Endothelial cell (in vitro differentiated cells): Measurements from ENCODE around the gene DERA. TPM values are rescaled to one million over a fixed set of nuclear protein-coding genes. Genes with fewer than 3 reads are reported as not detected.

Experiments used
- DNase-seq: peaks from one replicate; pipeline ENCODE4 v3.0.0; 2021; ENCODE audit warnings: low spot score
- H3K27ac Mint-ChIP-seq: one replicate; pipeline ENCODE4 v1.8.0; 2021; ENCODE audit warnings: mixed read lengths, inconsistent platforms; ENCODE audit not compliant: unreplicated experiment
- H3K27me3 Mint-ChIP-seq: one replicate; pipeline ENCODE4 v1.8.0; 2021; ENCODE audit warnings: mild to moderate bottlenecking, moderate library complexity, mixed read lengths, inconsistent platforms; ENCODE audit not compliant: unreplicated experiment
- H3K36me3 Mint-ChIP-seq: one replicate; pipeline ENCODE4 v1.8.0; 2021; ENCODE audit warnings: mild to moderate bottlenecking, low read depth, mixed read lengths, inconsistent platforms; ENCODE audit not compliant: unreplicated experiment
- H3K4me1 Mint-ChIP-seq: one replicate; pipeline ENCODE4 v1.8.0; 2021; ENCODE audit warnings: mild to moderate bottlenecking, mixed read lengths, inconsistent platforms; ENCODE audit not compliant: unreplicated experiment
- H3K4me3 Mint-ChIP-seq: one replicate; pipeline ENCODE4 v1.8.0; 2021; ENCODE audit warnings: mild to moderate bottlenecking, mixed read lengths, inconsistent platforms; ENCODE audit not compliant: unreplicated experiment
- H3K9me3 Mint-ChIP-seq: one replicate; pipeline ENCODE4 v1.8.0; 2021; ENCODE audit warnings: mixed read lengths, inconsistent platforms; ENCODE audit not compliant: unreplicated experiment
- total RNA-seq: library from RNA; stranded (reverse); fragmentation: NEBNext Ultra II Directional; extraction: Animal tissue kit (Norgen Biotek cat#: 25700); gene quantifications from one replicate; pipeline ENCODE4 v1.2.1, GENCODE V29; 2021; ENCODE audit not compliant: unreplicated experiment
- TF ChIP-seq, protein P1 (sequence below): fragments of 200-600 bp; sonication (generic); IDR thresholded peaks from one replicate; pipeline ENCODE4 v1.5.0; 2021; ENCODE audit warnings: antibody characterized with exemption; ENCODE audit not compliant: unreplicated experiment

Gene DERA
- total RNA-seq, 1 donor from 2014 or later, result 50.3 TPM

DNA sequence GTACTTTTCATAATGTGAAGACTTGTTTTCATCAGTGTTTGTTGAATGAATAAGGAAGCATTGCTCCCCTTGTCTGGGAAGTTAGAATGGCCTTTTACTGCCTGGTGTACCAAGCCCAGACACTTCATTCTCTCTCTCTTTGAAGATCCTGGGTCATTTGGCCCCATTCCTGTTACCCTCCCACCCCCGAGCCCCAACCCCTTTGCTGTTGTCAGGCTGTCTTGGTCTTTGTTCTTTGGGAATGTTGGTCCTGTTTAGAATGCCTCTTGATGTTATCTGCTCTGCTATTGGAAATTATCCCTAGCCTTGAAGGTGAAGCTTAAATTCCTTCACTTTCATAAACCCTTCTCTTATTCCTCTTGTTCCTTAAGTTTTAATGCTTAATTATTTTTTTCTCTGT, 13.8 kb downstream of the DERA start:
- no peak for DNase-seq
- H3K27me3 Mint-ChIP-seq, result no peaks in the 10 kb centered on the region
- no peaks in the 10 kb centered on the region for H3K9me3 Mint-ChIP-seq
- H3K27ac Mint-ChIP-seq, result no peak overlapping the region
- H3K4me1 Mint-ChIP-seq, result peaks cover 10% of the 10 kb centered on the region
- no peaks in the 10 kb centered on the region for H3K36me3 Mint-ChIP-seq
- TF ChIP-seq, protein P1, sequence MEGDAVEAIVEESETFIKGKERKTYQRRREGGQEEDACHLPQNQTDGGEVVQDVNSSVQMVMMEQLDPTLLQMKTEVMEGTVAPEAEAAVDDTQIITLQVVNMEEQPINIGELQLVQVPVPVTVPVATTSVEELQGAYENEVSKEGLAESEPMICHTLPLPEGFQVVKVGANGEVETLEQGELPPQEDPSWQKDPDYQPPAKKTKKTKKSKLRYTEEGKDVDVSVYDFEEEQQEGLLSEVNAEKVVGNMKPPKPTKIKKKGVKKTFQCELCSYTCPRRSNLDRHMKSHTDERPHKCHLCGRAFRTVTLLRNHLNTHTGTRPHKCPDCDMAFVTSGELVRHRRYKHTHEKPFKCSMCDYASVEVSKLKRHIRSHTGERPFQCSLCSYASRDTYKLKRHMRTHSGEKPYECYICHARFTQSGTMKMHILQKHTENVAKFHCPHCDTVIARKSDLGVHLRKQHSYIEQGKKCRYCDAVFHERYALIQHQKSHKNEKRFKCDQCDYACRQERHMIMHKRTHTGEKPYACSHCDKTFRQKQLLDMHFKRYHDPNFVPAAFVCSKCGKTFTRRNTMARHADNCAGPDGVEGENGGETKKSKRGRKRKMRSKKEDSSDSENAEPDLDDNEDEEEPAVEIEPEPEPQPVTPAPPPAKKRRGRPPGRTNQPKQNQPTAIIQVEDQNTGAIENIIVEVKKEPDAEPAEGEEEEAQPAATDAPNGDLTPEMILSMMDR, result no peak
- H3K4me3 Mint-ChIP-seq, result no peak overlapping the region

DNA sequence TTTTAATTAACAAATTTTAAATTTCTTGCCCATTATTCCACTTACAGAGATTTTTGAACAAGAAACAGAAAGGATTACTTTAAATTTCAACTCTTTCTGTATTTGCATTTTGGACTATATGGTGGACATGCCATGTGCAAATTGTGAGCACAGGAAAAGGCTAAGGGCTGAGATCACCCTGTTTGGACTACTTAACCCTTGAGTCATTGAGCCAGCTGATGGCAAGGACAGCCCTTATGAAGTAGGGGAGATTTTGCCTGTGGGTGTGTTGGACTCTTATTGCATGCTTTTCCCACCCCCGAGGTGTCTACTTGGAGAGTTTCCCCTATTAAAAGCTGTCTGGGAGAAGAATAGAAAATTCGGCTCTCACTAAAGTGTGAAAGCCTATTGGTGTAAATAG, 17.2 kb downstream of the DERA start:
- Mint-ChIP-seq H3K4me3 (no peak overlapping the region), H3K27ac (no peak overlapping the region), H3K4me1 (peaks cover 6% of the 10 kb centered on the region), H3K9me3 (no peaks in the 10 kb centered on the region), H3K36me3 (no peaks in the 10 kb centered on the region), H3K27me3 (peaks cover 3% of the 10 kb centered on the region)
- DNase-seq, result no peak
- TF ChIP-seq, protein P1, result no peak

DNA sequence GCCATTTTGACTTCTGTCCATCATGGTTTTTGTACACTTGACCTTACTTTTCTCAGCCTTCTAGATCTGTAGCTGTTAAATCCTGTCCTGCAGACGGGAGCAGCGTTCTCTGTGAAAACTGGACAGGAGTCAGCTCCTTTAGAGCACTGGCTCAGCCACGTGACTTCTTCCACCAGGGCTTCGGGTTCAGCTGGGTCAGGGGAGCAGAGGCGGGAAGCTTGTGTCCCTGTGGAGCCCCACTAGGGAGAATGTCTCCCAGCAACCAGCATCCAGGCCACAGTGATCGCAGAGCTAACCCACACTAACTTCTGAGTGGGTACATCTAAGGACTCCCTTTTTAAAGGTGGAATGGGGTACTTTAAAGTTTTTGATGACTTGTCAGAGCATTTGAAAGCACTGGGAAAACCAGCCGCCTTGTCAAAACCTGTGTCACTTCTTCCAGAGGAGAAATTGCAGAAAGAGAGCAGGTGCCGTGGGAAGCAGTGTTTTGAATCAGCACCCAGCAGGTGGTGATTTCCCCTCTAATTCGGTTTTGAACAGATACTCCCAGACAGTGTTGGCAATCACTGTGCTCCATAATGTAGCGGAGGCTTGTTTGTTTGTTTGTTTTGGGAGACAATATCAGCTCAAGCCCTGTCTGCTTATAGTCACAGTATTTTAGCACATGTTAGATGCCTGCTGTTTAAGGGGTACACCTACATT, 17.9 kb downstream of the DERA start:
- Mint-ChIP-seq H3K9me3 (no peaks in the 10 kb centered on the region), H3K4me1 (peaks cover 6% of the 10 kb centered on the region), H3K27me3 (peaks cover 3% of the 10 kb centered on the region), H3K4me3 (no peak overlapping the region), H3K27ac (no peak overlapping the region), H3K36me3 (no peaks in the 10 kb centered on the region)
- DNase-seq, result no peak
- TF ChIP-seq, protein P1, result no peak

- TF ChIP-seq, protein P1, result no peak
- no peak for DNase-seq
- Mint-ChIP-seq H3K4me3 (no peak overlapping the region), H3K9me3 (no peaks in the 10 kb centered on the region), H3K4me1 (peaks cover 7% of the 10 kb centered on the region), H3K27ac (no peak overlapping the region), H3K27me3 (peaks cover 3% of the 10 kb centered on the region), H3K36me3 (no peaks in the 10 kb centered on the region)
These were observed 20.5 kb downstream of the DERA start for GRCh38 chr12:15931590-15932053.

DNA sequence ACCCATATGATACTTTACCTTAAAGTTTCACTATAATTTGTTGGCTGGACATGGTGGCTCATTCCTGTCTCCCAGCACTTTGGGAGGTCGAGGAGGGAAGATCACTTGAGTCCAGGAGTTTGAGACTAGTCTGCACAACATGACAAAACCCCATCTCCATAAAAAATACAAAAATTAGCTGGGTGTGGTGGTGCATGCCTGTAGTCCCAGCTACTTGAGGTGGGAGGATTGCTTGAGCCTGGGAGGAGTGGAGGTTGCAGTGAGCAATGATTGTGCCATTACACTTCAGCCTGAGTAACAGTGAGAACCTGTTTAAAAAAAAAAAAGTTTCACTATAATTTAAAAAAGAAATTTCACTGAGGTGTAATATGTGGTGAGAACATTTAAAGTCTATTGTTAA, 21.2 kb downstream of the DERA start:
- Mint-ChIP-seq H3K4me1 (peaks cover 9% of the 10 kb centered on the region), H3K27me3 (peaks cover 3% of the 10 kb centered on the region), H3K4me3 (no peak overlapping the region), H3K36me3 (no peaks in the 10 kb centered on the region), H3K9me3 (no peaks in the 10 kb centered on the region), H3K27ac (no peak overlapping the region)
- TF ChIP-seq, protein P1, result no peak
- DNase-seq, result no peak
